Bronchial epithelial cell (primary cell): ENCODE data around the gene APAF1. TPM values are rescaled to one million over a fixed set of nuclear protein-coding genes. Genes with fewer than 3 reads are reported as not detected.

Experiments
- DNase-seq: peaks from one replicate; pipeline ENCODE4 v3.0.0-alpha.2; 2010; ENCODE audit warnings: low read depth
- FAIRE-seq: peaks from 2 replicates; lab custom pipeline; 2011; peaks lifted over from hg19 to GRCh38; lab: Jason Lieb, UNC
- H3K27me3 ChIP-seq: 2 replicates; pipeline ENCODE4 v1.5.1; 2011; ENCODE audit warnings: low read length; ENCODE audit not compliant: control insufficient read depth, insufficient read depth
- H3K36me3 ChIP-seq: 2 replicates; pipeline ENCODE4 v1.5.1; 2011; ENCODE audit warnings: low read length; ENCODE audit not compliant: control insufficient read depth, insufficient read depth
- H3K4me3 ChIP-seq: 2 replicates; pipeline ENCODE4 v1.5.1; 2011; ENCODE audit warnings: mild to moderate bottlenecking, low read depth, low read length, control low read depth
- total RNA-seq: library from RNA; depleted of rRNA; stranded (reverse); fragments of >200 nt; gene quantifications from 2 replicates; pipeline ENCODE4 v1.2.1, GENCODE V29; 2014
- TF ChIP-seq, protein P1 (sequence below): IDR thresholded peaks from 2 replicates; pipeline ENCODE4 v1.5.1; 2011; ENCODE audit warnings: mild to moderate bottlenecking, moderate library complexity, low read length, control low read depth, inconsistent platforms; ENCODE audit not compliant: insufficient read depth, severe bottlenecking

Gene APAF1
- total RNA-seq, 1 donor from 2014 or later, result 12.4 TPM

DNA sequence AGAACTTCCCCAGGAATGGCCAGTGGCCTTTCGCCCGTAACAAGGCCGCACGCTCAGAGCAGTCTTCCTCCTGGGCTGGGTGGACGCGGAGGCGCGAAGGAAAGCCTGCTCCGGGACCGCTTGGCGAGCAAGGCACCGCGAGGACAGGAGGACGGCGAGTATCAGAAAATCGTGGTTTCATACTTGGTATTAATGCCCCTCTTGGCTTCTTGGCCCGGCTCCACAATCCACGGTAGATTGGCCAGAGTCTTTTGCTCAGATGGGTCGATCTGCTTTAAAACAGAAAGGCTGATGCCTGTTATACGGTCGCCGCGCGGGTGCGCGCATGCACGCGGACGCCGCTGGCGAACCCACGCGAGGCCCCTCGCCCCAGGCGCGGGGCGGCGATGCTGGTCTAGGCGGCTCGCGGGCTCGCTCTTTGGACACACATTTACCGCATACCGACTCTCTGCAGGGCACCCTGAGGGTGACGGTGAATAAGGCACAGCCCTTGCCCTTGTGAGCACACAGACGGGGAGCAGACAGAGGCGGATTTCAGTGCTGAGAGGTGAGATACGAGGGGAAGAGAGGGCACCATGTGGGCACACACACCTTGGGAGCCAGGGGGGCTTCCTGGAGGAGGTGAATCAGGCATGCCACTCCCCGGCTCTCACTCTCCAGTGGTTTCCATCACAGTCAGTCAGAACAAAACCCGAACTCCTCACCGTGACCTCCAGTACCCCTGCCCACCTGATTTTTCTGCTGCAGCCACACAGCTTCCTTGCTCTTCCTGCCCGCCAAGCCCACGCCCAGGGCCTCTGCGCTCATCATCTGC, 100.7 kb downstream of the APAF1 start:
- TF ChIP-seq, protein P1, sequence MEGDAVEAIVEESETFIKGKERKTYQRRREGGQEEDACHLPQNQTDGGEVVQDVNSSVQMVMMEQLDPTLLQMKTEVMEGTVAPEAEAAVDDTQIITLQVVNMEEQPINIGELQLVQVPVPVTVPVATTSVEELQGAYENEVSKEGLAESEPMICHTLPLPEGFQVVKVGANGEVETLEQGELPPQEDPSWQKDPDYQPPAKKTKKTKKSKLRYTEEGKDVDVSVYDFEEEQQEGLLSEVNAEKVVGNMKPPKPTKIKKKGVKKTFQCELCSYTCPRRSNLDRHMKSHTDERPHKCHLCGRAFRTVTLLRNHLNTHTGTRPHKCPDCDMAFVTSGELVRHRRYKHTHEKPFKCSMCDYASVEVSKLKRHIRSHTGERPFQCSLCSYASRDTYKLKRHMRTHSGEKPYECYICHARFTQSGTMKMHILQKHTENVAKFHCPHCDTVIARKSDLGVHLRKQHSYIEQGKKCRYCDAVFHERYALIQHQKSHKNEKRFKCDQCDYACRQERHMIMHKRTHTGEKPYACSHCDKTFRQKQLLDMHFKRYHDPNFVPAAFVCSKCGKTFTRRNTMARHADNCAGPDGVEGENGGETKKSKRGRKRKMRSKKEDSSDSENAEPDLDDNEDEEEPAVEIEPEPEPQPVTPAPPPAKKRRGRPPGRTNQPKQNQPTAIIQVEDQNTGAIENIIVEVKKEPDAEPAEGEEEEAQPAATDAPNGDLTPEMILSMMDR, result no peak
- FAIRE-seq, result no peak
- no peak for DNase-seq
- peak overlapping the region; percentile 31 for H3K4me3 ChIP-seq
- peaks cover 6% of the 10 kb centered on the region for H3K27me3 ChIP-seq
- no peaks in the 10 kb centered on the region for H3K36me3 ChIP-seq

DNA sequence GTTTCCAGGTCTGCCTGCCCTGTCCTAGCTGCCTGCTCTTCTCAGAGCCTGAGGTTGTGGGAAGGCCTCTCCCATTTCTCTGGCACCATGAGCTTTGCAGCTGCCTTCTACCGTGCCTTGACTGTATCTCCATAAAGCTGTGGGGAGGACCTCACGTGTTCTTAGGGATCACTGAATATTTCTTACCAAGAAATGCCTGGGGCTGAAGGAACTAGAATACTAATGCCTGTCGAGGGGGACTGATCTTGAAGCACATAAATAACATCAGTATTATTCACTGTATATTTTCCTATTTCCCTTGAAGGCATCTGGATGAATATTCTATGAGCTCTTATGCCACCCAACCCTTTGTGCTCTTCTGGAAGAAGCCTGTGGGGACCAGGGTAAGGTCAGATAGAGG, 103.4 kb downstream of the APAF1 start:
- no peaks in the 10 kb centered on the region for H3K36me3 ChIP-seq
- TF ChIP-seq, protein P1, result no peak
- FAIRE-seq (no peak), DNase-seq (no peak)
- H3K4me3 ChIP-seq, result no peak overlapping the region
- peaks cover 6% of the 10 kb centered on the region for H3K27me3 ChIP-seq

DNA sequence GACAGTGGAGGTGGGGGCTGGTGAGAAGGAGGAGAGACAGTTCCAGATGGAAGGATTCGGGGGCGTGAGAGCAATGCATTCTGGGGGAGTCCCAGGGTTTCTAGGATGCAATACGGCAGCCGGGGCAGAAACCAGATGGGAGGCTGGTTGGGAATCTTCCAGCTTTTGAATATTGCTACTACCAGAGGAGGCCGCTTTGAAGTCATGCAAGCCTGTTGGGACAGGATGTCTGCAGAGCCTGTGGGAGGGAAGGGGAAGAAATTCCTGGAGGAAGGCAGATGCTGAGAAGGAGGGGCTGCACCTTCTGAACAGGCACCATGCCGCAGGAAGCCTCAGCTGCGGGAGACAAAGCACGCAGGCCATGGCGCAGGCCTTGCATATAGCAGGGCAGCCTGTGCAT, 105.4 kb downstream of the APAF1 start:
- no peak for DNase-seq
- H3K36me3 ChIP-seq, result no peaks in the 10 kb centered on the region
- TF ChIP-seq, protein P1, result no peak
- H3K27me3 ChIP-seq, result peaks cover 6% of the 10 kb centered on the region
- FAIRE-seq, result no peak
- no peak overlapping the region for H3K4me3 ChIP-seq

DNA sequence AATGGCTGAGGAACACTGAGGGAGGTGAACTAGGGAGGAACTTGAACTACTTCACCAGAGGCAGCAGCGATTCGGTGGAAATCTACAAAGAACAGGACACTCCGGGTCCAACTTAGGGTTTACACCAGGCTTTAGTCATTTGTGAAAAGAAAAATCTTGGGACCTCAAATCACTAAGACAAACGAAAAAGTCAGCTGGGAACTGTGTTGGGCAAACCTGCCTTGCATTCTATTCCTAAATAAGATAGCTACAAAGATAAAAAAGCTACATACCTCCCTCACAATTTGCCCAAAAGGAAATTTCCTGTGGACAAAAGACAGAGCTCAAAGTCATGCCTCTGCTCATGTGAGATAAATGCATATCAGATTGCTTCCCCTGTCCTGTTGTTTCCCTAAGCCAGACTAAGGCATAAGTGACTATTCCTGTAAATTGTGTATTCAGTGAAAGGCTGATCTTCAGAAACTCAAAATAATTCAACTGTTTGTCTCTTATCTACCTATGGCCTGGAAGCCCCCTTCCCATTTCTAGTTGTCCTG, 106.6 kb downstream of the APAF1 start:
- FAIRE-seq (no peak), DNase-seq (no peak)
- H3K36me3 ChIP-seq, result no peaks in the 10 kb centered on the region
- H3K4me3 ChIP-seq, result no peak overlapping the region
- TF ChIP-seq, protein P1, result no peak
- no peaks in the 10 kb centered on the region for H3K27me3 ChIP-seq

DNA sequence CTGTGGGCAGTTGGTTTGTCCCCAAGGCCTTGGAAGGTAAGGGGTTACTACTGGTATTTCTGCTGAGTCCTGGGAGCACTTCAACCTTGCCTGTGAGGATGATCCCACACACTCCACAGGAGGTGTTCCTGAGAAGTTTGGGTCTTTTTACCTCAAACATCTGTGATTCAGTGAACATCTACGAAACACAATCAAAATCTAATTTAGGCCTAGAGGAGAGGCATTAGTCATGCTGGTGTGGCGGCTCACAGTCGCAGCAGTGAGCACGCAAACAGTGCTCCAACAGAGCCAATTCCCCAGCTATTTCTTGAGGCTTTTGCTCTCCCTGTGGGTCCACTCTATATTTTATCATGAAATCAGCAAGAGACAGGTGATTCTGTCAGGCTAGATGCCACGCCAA, 107.6 kb downstream of the APAF1 start:
- DNase-seq (no peak), FAIRE-seq (no peak)
- Histone ChIP-seq H3K27me3 (no peaks in the 10 kb centered on the region), H3K36me3 (no peaks in the 10 kb centered on the region), H3K4me3 (no peak overlapping the region)
- TF ChIP-seq, protein P1, result no peak
